Measurements from ENCODE around the gene EEF1B2.
"Not testable (repeated sequence)": the region's sequence is repeated elsewhere in the genome, so short reads cannot be mapped to it uniquely, and the experiment has no call there.

The EEF1B2 gene

DNA sequence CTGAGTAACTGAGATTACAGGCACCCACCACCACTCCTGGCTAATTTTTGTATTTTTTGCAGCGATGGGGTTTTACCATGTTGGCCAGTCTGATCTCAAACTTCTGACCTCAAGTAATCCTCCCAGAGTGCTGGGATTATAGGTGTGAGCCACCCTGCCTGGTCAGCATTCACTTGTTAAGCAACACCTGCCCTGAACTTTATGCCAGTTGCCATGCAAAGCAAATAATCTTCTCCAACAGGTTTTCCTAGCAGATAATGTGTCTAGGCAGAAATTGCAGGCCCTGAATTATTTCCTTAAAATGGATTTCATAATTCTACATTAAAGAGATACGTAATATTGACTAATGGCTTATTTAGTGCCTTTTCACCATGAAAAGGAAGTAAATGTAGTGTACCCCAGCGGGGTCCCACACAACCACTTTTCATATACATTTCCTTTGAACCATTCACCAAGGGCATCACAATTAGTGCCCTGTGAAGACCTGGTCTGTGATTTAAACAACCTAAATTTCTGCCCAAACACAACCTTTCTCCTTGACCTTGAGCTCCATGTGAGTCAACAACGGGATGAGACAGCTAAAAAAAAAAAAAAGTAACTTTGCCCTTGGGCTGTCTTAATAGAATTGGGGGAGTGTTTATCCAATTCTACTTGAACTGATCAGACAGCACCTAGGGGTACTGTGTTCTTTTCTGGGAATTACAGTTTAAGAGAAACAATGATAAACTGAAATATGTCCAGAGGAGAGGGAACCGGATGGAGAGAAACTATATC lies 41.6 kb downstream of the EEF1B2 start:
- DNase-seq (ENCODE audit: low read depth): no peak
- no peak overlapping the region for H3K4me3 ChIP-seq (ENCODE audit: control insufficient read depth, low read depth, low read length)
- no peak for TF ChIP-seq CTCF (IDR thresholded peaks at IDR 0.05; ENCODE audit: control insufficient read depth, insufficient read depth, low read depth, low read length, missing control alignments)

- no peak for DNase-seq (ENCODE audit: low read depth)
- no peak overlapping the region for H3K4me3 ChIP-seq (ENCODE audit: control insufficient read depth, low read depth, low read length)
- no peak for TF ChIP-seq CTCF (IDR thresholded peaks at IDR 0.05; ENCODE audit: control insufficient read depth, insufficient read depth, low read depth, low read length, missing control alignments)
Observed at GRCh38 chr2:206202446-206202845, 42.8 kb downstream of the EEF1B2 start.

DNA sequence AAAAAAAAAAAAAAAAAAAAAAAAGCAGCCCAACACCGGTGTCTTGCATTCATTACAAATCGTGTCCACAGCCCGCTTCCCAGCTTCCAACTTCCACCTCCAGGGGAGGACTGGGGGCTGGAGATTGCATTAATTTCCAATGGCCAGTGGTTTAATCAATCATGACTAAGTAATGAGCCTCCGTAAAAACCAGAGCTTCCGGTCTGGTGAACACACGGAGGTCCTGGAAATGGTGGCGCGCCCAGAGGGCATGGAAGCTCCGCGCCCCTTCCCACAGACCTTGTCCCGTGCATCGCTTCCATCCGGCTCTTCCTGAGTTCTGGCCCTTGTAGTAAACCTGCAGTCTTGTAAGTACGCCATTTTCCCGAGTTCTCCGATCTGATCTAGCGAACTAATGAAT lies 43.6 kb downstream of the EEF1B2 start:
- H3K4me3 ChIP-seq (ENCODE audit: control insufficient read depth, low read depth, low read length): no peak overlapping the region
- no peak for TF ChIP-seq CTCF (IDR thresholded peaks at IDR 0.05; ENCODE audit: control insufficient read depth, insufficient read depth, low read depth, low read length, missing control alignments)
- DNase-seq (ENCODE audit: low read depth): no peak

DNA sequence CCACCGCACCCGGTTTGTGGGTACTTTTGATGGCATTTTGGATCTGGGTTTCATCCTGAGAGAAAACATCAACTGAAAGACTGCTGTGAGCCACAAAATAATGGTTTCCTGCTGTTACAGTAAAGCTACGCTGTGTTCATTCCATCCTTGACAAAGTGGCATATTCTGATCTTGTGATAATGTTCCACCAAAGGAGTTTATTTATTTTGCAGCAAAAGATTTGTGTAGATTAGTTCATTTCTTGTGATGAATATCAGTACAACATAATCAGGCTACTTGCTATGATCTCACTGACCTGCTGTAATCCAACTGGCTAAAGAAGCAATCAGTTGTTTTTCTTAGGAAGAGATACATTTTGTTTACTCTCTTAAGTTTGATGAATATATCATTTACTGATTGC lies 45.0 kb downstream of the EEF1B2 start:
- no peak for DNase-seq (ENCODE audit: low read depth)
- H3K4me3 ChIP-seq (ENCODE audit: control insufficient read depth, low read depth, low read length): no peak overlapping the region
- TF ChIP-seq CTCF (IDR thresholded peaks at IDR 0.05; ENCODE audit: control insufficient read depth, insufficient read depth, low read depth, low read length, missing control alignments): no peak

DNA sequence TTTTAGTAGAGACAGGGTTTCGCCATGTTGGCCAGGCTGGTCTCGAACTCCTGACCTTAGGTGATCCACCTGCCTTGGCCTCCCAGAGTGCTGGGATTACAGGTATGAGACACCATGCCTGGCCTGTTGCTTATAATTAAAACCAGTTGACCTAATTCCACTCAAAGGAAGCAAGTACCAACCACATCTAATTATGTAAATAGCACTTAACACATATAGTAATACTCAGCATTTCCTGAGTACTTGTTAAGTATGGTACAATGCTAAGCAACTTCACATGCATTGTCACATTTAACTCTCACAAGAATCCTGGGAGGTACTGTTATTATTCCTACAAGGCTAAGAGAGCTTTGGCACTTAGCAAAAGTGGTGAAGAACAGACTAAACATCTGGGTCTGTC lies 47.6 kb downstream of the EEF1B2 start:
- DNase-seq (ENCODE audit: low read depth); H3K4me3 ChIP-seq (ENCODE audit: control insufficient read depth, low read depth, low read length): not testable (repeated sequence)

DNA sequence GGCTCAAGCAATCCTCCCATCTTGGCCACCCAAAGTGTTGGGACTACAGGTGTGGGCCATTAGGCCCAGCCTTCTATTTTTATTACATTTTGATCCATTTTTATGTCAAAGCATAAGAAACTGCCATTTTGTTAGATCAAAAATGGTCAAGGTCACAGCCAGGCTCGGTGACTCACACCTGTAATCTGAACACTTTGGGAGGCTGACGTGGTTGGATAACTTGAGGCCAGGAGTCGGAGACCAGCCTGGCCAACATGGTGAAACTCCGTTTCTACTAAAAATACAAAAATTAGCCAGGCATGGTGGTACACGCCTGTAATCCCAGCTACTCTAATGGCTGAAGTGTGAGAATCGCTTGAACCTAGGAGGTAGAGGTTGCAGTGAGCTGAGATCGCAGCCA lies 49.2 kb downstream of the EEF1B2 start:
- no peak for DNase-seq (ENCODE audit: low read depth)
- H3K4me3 ChIP-seq (ENCODE audit: control insufficient read depth, low read depth, low read length): no peak overlapping the region
- no peak for TF ChIP-seq CTCF (IDR thresholded peaks at IDR 0.05; ENCODE audit: control insufficient read depth, insufficient read depth, low read depth, low read length, missing control alignments)

DNA sequence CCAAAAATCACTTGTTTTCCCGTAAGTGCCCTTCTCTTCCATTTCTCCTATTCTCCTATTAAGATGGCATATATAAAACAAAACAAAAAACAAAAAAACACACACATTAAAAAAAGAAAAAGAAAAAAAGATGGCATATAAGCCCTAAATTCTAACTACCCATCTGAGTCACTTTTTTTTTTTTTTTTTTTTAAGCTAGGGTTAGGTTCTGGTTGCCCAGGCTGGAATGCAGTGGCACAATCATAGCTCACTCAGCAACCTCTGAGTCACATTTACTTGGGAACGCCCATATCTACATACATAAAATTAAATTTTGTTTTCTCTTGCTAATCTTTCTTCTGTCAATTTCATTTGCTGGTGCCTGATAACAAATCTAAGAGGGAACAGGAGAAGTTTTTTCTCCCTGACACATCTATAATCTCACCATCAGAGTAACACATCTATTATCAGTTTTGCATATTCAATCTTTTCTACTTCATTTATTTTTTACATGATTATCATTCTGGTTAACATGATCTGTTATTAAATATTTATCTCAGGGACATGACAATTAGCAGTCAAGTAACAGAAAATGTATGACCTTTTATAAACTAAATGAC lies 52.1 kb downstream of the EEF1B2 start:
- DNase-seq (ENCODE audit: low read depth): peak; percentile 57
- peak overlapping the region; percentile 59 for H3K4me3 ChIP-seq (ENCODE audit: control insufficient read depth, low read depth, low read length)
- no peak for TF ChIP-seq CTCF (IDR thresholded peaks at IDR 0.05; ENCODE audit: control insufficient read depth, insufficient read depth, low read depth, low read length, missing control alignments)

Measured in AG09309 (cell line).